Hepatocyte (in vitro differentiated cells): ENCODE results near the gene TBL1Y. TPM values are rescaled to one million over a fixed set of nuclear protein-coding genes. Genes with fewer than 3 reads are reported as not detected.

Source experiments
- DNase-seq: peaks from one replicate; pipeline ENCODE4 v3.0.0-alpha.2; 2016; ENCODE audit warnings: low spot score
- H2AFZ ChIP-seq: fragments of 200-600 bp; sonication (generic); 2 replicates; pipeline ENCODE4 v1.6.0; 2016; ENCODE audit warnings: antibody characterized with exemption, mild to moderate bottlenecking
- H3K27ac ChIP-seq: fragments of 200-600 bp; sonication (generic); 2 replicates; pipeline ENCODE4 v1.5.1; 2016; ENCODE audit warnings: mild to moderate bottlenecking
- H3K27me3 ChIP-seq: fragments of 200-600 bp; sonication (generic); 2 replicates; pipeline ENCODE4 v1.6.1; 2016
- H3K36me3 ChIP-seq: fragments of 200-600 bp; sonication (generic); replicated peaks from 2 replicates; pipeline ENCODE4 v1.5.1; 2016; ENCODE audit warnings: low read depth; ENCODE audit not compliant: insufficient read depth
- H3K4me1 ChIP-seq: fragments of 200-600 bp; sonication (generic); 2 replicates; pipeline ENCODE4 v1.5.1; 2016; ENCODE audit warnings: mild to moderate bottlenecking, moderate library complexity; ENCODE audit not compliant: insufficient read depth
- H3K4me2 ChIP-seq: fragments of 200-600 bp; sonication (generic); 2 replicates; pipeline ENCODE4 v1.6.0; 2016
- H3K4me3 ChIP-seq: fragments of 200-600 bp; sonication (generic); 2 replicates; pipeline ENCODE4 v1.5.1; 2016; ENCODE audit warnings: mild to moderate bottlenecking
- H3K79me2 ChIP-seq: fragments of 200-600 bp; sonication (generic); 2 replicates; pipeline ENCODE4 v1.6.0; 2017; ENCODE audit warnings: mild to moderate bottlenecking
- H3K9me2 ChIP-seq: fragments of 200-600 bp; sonication (generic); replicated peaks from 2 replicates; pipeline ENCODE4 v1.6.0; 2017; ENCODE audit warnings: mild to moderate bottlenecking; ENCODE audit not compliant: insufficient read depth
- H3K9me3 ChIP-seq: fragments of 200-600 bp; sonication (generic); 2 replicates; pipeline ENCODE4 v1.5.1; 2016; ENCODE audit warnings: low read depth, mild to moderate bottlenecking
- H4K20me1 ChIP-seq: fragments of 200-600 bp; sonication (generic); 2 replicates; pipeline ENCODE4 v1.6.0; 2016; ENCODE audit warnings: mild to moderate bottlenecking; ENCODE audit not compliant: insufficient read depth, poor library complexity, severe bottlenecking
- EZH2 ChIP-seq: fragments of 200-600 bp; sonication (generic); IDR thresholded peaks from 2 replicates; pipeline ENCODE4 v1.6.1; 2016; ENCODE audit warnings: antibody characterized with exemption, mild to moderate bottlenecking, borderline replicate concordance
- EZH2phosphoT487 ChIP-seq: fragments of 200-600 bp; sonication (generic); IDR thresholded peaks from one replicate; pipeline ENCODE4 v1.6.1; 2018; ENCODE audit warnings: antibody characterized with exemption, mild to moderate bottlenecking, low read depth, moderate library complexity; ENCODE audit not compliant: unreplicated experiment, severe bottlenecking
- WGBS: methylation state at CpG from one replicate; pipeline ENCODE4 v1.1.6; 2016; ENCODE audit warnings: low lambda C conversion rate; ENCODE audit errors: missing lambda C conversion rate; 5-methylcytosine and 5-hydroxymethylcytosine counted together
- polyA plus RNA-seq: library from polyadenylated mRNA; unstranded; fragments of >200 nt; fragmentation: Nextera tagmentation; extraction: Ambion mirVana; gene quantifications from 2 replicates; pipeline ENCODE4 v1.2.1, GENCODE V29; 2016
- total RNA-seq: library from RNA; depleted of rRNA; stranded (reverse); fragments of >200 nt; gene quantifications from 2 replicates; pipeline ENCODE4 v1.2.3, GENCODE V29; 2014
- TF ChIP-seq, protein P1 (sequence below): fragments of 200-600 bp; sonication (generic); IDR thresholded peaks from 2 replicates; pipeline ENCODE4 v1.5.1; 2016; ENCODE audit warnings: antibody characterized with exemption, mild to moderate bottlenecking; ENCODE audit not compliant: poor library complexity

The TBL1Y gene
- total and polyA plus RNA-seq, 2 experiments from 2014 or later = not detected

DNA sequence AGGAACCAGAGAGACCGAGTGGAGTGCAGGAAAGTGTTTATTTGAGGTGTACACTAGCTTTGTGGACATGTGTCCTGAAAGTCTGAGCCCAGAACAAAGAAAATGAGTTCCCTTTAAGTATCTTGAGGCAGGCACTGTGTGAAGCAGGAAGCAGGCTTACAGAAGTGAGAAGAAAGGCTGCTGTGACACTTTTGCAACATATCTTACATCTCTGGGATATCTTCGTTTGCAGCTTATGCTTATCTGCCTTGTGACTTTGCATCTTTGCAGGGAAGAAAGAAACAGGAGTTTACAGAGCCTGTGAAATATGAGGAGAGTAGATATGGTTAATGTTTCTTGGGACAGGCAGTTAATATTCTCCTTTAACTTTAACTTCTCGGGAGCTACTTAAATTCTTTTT lies 92.1 kb downstream of the TBL1Y start:
- H3K27ac ChIP-seq = no peak overlapping the region
- H3K4me3 ChIP-seq = no peak overlapping the region
- H3K79me2 ChIP-seq = no peaks in the 10 kb centered on the region
- H2AFZ ChIP-seq = no peak overlapping the region
- no peaks in the 10 kb centered on the region for H4K20me1 ChIP-seq
- H3K9me3 ChIP-seq = no peaks in the 10 kb centered on the region
- H3K4me2 ChIP-seq = no peak overlapping the region
- H3K4me1 ChIP-seq = no peaks in the 10 kb centered on the region
- TF ChIP-seq, protein P1, sequence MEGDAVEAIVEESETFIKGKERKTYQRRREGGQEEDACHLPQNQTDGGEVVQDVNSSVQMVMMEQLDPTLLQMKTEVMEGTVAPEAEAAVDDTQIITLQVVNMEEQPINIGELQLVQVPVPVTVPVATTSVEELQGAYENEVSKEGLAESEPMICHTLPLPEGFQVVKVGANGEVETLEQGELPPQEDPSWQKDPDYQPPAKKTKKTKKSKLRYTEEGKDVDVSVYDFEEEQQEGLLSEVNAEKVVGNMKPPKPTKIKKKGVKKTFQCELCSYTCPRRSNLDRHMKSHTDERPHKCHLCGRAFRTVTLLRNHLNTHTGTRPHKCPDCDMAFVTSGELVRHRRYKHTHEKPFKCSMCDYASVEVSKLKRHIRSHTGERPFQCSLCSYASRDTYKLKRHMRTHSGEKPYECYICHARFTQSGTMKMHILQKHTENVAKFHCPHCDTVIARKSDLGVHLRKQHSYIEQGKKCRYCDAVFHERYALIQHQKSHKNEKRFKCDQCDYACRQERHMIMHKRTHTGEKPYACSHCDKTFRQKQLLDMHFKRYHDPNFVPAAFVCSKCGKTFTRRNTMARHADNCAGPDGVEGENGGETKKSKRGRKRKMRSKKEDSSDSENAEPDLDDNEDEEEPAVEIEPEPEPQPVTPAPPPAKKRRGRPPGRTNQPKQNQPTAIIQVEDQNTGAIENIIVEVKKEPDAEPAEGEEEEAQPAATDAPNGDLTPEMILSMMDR = no peak
- TF ChIP-seq EZH2phosphoT487 (no peak), EZH2 (no peak)
- no peaks in the 10 kb centered on the region for H3K9me2 ChIP-seq
- no peaks in the 10 kb centered on the region for H3K27me3 ChIP-seq
- no peak for DNase-seq
- H3K36me3 ChIP-seq = no peaks in the 10 kb centered on the region
- WGBS = no CpG with 5 or more reads among the region's 3 CpGs

DNA sequence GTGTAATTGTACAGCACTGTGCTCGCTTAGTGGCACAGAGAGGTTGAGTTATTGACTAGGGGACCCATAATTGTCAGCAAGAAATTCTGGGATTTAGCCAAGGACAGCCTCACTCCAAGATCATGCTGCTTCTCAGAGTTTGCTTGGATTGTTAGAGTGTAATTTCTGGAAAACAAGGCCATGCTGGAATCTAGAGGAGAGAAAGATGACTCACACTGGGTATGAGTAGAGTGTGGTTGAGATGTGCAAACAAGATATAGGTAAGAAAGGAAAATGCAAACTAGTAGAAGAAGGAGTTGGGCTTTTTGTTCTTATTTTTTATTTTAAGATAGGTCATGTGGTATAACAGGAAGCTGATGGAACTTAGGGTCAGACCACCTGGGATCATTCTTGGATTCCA lies 97.4 kb downstream of the TBL1Y start:
- Histone ChIP-seq H4K20me1 (no peaks in the 10 kb centered on the region), H3K4me2 (no peak overlapping the region), H3K27ac (no peak overlapping the region), H3K9me3 (no peaks in the 10 kb centered on the region), H3K9me2 (no peaks in the 10 kb centered on the region), H2AFZ (no peak overlapping the region), H3K36me3 (no peaks in the 10 kb centered on the region), H3K4me3 (no peak overlapping the region), H3K27me3 (no peaks in the 10 kb centered on the region), H3K4me1 (no peaks in the 10 kb centered on the region), H3K79me2 (no peaks in the 10 kb centered on the region)
- no CpG with 5 or more reads among the region's 1 CpG for WGBS
- TF ChIP-seq EZH2 = no peak
- no peak for TF ChIP-seq EZH2phosphoT487
- TF ChIP-seq, protein P1 = no peak
- no peak for DNase-seq

DNA sequence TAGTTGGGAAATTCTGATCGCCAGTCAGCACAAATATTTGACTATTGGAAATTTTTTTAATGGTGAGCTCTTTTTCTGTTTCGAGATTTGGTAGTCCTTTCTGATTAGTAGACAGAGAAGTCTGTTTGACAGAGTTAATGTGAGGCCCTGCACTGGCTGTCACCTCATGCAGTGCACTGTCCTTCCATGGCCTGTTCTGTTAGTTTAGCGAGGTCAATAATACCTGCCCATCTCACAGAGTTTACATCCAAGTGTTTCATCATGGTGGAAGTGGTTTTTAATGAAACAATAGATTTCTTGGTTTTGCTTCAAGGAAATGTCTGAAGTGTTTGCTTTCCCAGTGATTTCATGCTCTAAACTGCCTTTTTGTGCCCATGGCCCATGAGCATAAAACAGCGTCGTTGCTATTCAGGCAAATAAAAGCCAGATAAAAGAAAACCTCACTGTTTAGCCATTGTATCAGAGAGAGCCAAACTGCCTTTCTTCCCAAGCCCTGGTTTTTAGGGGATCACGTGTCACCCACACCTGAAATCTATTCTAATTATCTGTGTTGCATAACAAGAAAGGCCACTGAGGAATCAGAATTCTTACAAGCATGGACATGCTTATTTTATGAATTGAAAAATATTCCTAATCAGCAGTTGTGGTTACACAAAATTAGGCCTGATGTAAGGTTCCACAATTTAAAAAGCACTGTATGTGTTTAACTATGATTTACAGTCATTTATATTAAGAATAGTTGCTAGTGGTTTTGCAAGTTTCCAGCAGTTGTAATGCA lies 98.3 kb downstream of the TBL1Y start:
- WGBS = no CpG with 5 or more reads among the region's 6 CpGs
- Histone ChIP-seq H3K4me2 (no peak overlapping the region), H3K9me3 (no peaks in the 10 kb centered on the region), H3K27me3 (no peaks in the 10 kb centered on the region), H3K27ac (no peak overlapping the region), H3K79me2 (no peaks in the 10 kb centered on the region), H2AFZ (no peak overlapping the region), H4K20me1 (no peaks in the 10 kb centered on the region), H3K4me3 (no peak overlapping the region), H3K9me2 (no peaks in the 10 kb centered on the region), H3K36me3 (no peaks in the 10 kb centered on the region), H3K4me1 (no peaks in the 10 kb centered on the region)
- TF ChIP-seq, protein P1 = no peak
- TF ChIP-seq EZH2phosphoT487 = no peak
- TF ChIP-seq EZH2 = no peak
- no peak for DNase-seq
